Kidney glomerular epithelial cell (primary cell): ENCODE results near the gene FCSK.
"Not testable (repeated sequence)": the region's sequence is repeated elsewhere in the genome, so short reads cannot be mapped to it uniquely, and the experiment has no call there.

ENCODE experiments used
- DNase-seq: peaks from one replicate; lab custom pipeline; 2025; lab: John Stamatoyannopoulos, UW

Gene FCSK

DNA sequence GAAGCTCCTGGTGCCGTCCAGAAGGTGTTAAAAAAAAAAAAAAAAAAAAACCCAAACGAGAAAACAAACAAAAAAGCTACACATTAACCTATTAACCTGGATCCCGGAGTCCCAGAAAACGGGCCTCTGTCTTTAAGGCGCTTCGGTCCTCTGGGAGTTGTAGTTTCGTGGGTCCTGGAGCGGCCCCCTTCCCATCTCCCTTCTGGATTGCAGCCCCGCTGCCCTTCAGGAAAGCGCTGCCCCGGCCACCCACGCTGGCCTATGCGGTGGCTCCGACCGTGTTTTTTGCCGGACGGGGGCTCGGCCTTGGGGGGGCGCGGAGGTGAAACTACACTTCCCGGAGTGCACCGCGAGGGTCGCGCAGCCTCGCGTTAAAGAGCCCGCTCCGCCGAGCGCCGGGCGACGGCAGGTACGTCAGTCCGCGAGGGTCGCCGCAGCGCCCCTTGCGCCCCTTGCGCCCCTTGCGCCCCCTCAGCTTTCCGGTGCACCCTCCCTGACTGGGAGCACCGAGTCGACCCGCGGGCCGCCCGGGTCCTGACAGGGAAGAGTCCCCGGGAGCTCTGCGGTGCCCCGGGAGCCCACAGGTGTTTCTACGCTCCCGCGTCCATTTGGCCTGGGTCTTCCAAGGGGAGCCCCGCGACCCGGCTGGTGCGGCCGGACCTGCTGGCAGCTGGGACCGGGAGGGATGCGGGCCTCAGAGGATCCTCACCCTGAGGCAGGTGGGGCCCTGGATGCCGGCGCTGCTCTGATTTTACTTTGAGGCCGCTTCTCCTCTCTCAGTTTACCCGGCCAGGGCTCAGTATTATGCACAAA, at the start of gene FCSK:
FCSK (plus strand) TSS at position 374 of the 813 bp plus-strand sequence. CDS start 8,596 bp downstream, outside the sequence.
- peak; percentile 71 for DNase-seq

DNA sequence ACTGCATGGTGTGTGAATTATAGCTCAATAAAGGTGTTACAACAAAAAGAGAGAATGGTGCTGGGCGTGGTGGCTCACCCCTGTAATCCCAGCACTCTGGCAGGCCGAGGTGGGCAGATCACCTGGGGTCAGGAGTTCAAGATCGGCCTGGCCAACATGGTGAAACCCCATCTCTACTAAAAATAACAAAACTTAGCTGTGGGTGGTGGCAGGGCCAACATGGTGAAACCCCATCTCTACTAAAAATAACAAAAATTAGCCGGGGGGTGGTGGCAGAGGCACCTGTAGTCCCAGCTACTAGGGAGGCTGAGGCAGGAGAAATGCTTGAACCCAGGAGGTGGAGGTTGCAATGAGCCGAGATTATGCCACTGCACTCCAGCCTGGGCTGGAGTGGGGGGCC, 48.3 kb upstream of the FCSK start:
- not testable (repeated sequence) for DNase-seq

DNA sequence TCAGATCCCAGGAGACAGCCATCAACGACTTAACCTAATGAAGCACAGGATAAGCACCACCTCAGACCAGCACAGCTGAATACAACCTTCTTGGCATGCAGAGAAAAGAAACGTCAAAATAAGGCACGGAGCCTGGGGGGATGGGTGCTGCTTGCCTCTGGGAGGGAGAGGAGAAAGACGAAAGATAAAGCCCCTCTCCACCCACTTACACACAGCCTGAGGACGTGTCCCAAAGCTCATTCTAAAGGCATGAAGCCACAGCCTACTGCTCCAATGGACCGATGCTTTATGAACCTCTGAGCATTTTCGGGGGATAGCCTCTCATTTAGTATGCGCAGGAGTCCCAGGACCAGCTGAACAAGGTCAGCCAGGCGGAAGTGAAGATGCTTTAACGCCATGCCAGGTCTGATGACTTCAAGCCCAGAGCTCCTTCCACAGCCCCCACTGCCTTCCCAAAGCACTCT, 46.6 kb upstream of the FCSK start:
- no peak for DNase-seq

DNA sequence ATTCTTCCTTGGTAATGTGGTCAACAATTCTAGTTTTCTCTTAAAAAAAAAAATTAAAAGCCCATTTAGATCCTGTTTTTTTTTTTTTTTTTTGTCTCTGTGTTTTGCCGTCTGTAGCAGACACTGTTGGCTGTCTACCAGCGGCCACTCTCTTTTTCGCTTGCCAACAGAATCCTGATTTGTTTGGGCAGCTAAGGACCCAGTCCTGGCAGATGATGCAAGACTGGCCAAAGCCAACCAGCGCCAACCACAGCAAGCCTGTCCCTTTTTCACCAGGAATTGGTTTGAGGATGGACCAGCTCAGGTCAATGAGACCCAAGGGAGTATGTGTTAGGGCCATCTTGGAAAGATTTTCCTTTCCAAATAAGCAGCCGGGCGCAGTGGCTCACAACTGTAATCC, 43.7 kb upstream of the FCSK start:
- DNase-seq = no peak

DNA sequence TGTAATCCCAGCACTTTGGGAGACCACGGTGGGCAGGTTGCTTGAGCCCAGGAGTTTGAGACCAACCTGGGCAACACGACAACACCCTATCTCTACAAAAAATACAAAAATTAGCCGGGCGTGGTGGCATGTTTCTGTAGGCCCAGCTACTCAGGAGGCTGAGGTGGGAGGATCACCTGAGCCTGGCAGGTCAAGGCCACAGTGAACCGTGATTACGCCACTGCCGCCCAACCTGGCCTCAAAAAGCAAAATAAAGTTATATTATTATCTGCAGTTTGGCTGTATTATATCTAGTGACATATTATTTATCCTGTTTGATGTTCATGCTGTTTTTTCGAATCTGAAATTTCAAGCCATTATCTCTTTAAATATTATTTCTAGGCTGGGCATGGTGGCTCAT, 42.0 kb upstream of the FCSK start:
- DNase-seq = no peak

DNA sequence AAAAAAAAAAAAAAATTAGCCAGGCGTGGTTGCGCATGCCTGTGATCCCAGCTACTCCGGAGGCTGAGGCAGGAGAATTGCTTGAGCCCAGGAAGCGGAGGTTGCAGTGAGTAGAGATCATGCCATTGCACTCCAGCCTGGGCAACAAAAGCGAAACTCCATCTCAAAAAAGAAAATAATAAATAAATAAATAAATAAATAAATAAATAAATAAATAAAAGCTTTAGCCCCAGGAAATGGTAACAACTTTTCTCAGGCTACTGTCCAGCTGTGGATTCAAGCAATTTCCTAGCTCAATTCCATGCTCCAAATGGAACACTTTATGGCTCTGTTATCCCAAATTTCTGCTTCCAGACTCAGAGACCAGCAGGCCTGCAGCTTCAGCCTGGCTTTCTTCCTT, 40.8 kb upstream of the FCSK start:
- DNase-seq = not testable (repeated sequence)

DNA sequence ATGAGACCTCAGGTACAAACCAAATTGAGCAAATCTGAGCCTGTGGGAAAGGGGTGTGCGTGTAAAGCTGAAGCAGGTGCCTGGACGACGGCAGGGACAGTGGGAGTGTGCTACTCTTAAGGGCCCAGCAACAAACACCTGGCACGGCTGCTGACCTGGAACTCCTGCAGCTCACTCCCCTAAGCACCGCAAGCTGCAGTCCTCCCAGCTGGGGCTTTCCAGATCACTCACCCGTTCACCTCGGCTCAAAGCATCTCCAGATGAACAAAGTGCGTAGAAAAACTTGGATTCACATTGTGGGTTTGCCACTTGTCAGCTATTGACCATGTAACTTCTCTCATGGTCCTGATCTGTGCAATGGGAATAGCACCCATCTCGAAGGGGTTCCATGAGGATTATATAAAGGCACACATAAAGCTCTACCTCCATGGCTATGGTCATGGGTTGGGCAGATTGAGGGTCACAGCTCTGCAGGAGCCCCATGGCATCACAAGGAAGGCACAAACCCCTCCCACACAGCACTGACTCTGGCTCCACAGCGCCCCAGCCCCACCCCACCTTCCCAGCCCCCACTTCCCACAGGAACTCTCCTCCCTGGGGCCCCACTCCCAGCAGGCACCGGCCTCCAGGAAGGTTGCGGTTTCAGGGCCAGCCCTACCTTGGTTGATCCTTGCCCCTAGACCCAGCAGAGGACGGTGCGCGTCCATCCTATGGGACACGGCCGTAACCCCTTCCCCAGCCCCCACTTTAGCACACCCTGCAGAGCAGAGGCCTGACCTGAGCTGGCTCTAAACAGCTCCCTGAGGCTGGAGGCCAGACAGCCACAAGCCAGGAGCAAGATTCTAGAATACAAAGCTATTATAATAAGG, 37.4 kb upstream of the FCSK start:
- peak; percentile 41 for DNase-seq

DNA sequence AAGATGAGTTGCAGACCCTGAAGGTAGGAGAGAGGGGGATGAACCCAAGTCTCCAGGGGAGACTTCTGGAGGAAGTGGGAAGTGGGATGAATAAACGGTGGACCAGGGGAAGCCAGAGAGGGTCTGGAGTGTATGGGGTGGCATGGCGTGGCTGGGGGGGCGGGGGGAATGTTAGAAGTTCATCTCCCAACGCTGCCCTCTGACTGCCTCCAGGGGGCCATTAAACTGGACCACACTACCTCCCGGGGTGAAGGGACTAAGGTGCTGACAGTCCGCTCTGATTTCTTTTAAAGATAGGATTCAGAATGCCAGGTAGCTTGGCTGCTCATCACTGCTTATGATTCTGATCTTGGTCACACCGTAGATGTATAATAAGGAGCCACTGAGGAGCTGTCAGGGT, 36.7 kb upstream of the FCSK start:
- no peak for DNase-seq

DNA sequence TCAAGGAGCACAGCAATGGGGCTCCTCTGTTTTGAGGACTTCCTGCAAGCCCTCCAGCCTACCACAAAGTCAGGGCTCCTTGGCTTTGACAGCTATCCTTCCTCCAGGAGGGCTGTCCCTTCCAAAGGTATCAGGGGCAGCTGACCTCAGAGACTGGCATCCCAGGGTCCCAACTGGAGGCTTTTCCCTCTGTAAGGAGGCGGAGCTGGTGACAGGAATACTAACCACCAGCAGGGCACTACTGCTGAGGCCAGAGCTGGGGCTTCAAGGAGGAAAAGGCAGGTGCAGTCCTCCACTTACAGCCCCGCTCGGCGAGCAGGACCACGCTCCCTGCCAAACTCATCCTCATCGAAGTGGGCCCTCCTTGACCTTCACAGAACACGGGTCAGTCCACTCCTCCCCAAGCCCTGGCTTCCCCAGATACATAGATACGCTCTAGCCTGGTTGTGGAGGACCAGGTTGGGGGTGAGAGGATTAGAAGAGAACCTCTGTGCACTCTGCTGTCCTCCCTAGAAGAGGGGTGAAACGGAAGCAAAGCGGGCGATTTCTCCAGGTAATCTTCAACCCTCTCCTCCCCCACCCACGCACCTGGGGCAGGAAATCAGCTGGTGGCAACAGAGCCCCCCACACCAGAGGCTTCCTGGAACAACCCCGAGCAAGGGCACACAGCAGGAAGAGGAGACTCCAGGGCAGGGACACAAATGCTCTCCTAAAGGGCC, 36.0 kb upstream of the FCSK start:
- no peak for DNase-seq

DNA sequence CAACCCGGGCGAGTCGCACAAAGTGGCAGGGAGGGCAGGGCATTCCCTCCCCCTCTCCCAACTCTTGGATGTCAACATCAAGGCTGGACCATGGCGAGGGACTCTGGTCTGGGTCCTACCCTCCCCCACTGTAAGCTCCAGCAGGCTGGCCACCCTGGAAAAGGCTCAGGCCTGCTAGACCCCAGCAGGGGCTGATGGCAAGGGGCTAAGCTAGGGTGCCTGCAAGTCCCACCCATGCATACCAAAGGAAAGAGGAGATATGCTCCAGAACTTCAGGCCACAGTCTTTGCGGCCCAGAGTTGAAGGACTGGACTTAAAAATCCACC, 35.4 kb upstream of the FCSK start:
- DNase-seq = no peak

DNA sequence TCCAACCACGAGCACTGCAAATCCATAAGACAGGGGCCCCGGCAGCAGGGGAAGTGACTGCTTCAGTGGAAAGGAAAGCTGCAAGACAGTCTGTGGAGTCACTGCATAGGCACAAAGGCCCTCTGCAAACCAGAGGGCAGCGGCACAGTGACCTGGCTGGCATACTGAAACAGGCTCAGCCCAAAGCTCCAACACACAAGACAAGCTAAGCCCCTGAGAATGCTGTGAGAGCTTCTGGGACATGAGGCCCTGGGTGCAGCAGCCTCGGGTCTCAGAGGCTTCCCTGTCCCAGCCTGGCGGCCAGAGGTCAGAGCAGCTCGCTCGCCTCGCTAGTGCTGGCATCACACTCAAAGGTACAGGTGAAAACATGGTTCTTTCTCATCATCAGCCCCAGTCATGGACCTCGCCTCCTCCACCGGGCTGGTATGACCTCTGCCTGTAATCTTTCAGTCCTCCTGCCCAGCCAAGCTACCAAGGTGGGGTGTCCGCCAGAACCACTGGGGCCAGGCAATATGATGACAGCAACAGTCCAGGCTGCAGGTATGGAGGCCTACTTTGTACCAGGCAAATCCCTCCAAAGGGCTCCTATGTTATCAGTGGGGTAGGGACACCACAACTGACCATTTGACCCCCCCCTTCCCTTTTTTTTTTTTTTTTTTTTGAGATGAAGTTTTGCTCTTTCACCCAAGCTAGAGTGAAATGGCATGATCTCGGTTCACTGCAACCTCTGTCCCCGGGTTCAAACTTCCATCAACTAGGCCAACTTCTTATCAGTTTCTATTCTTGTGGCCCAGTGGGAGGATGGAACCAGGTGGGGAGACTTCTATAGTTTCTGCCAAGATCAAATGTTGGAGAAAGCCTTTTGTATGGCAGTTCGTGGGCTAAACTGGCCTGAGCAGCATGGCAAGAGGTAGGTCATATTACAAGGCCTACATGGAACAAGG, 34.7 kb upstream of the FCSK start:
- DNase-seq = no peak

DNA sequence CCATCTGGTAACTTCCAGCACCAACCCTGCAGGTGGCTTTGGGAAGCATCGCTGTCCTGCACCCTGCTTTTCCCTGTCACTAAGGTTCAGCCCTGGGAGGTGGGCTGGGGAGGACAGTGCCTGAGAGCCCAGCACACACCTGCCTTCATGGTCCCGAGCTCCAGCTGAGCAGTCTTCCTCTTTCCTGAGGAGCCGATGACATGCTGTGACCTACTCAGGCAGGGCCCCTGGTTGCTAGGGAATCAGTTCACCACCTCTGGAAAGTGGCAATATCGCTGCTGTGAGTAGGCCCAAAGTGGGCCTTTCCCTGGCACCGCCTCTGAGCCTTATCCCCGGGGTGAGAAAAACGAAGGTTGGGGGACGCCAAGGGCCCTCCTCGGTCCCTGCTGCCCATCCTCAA, 33.4 kb upstream of the FCSK start:
- no peak for DNase-seq

DNA sequence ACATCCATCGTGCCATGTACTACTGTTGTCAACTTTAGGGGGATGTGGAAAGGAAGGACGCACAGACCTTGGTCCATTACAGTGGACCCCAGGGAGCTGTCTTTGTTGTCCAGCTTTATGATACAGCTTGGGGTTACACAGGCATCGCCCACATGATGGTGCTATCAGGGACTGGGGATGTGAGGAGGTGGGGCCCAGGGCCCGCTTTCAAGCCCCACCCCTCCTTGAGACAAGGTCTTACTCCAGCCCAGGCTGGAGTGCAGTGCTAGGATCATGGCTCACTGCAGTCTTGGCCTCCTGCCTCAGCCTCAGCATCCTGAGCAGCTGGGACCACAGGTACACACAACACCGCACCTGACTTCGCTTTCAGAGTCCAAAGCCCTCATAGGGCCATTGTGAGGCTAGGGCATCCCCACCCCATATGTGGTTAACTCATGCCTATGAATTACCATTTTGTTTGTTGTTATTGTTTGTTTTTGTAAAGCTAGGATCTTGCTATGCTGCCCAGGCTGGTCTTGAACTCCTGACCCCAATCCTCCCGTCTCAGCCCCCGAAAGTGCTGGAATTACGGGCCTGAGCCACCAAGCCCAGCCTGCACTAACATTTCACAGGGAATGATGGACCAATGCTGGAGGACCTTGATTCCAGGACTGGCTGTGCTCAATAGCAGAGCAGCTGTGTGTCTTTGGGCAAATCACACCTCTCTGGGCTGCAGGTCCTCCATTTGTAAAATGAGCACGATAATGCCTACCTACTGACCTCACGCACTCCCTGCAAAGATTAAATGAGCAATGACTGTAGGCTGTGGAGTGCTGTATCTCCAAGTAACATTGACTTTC, 32.7 kb upstream of the FCSK start:
- no peak for DNase-seq

DNA sequence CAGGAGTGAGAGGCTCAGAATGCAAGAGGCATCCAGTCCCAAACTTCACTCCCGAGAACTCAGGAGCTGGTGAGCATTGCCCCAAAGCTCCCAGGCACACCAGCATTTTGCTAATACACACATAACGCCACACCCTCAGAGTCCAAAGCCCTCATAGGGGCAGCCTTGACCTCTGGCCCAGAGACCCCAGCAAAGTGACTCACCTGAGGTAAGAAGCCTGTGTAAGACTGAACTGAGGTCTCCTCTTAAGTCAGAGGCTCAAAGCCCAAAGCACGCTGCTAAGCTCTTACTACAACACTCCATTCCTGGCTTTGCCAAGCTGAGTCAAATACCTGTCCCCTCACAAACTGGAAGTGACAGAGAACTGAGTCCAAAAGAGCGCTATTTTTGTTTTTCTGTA, 31.9 kb upstream of the FCSK start:
- no peak for DNase-seq

DNA sequence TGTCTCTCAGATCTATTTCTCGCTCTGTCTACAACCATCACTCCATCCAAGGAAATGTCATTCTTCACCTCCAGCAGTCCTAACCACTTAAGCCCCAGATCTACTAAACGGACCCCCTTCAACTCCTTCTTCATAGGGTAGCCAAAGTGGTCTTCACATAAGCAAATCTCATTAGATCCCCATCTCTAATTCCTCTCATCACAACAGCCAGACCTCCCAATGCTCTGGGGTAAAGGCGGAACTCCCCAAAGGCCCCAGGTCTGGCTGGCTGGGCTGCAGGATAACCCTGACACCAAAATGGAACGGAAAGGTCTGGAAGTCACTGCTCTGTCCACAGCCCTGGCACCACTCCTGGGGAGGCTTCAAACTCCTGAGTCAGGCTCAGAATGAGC, 26.6 kb upstream of the FCSK start:
- DNase-seq = no peak

DNA sequence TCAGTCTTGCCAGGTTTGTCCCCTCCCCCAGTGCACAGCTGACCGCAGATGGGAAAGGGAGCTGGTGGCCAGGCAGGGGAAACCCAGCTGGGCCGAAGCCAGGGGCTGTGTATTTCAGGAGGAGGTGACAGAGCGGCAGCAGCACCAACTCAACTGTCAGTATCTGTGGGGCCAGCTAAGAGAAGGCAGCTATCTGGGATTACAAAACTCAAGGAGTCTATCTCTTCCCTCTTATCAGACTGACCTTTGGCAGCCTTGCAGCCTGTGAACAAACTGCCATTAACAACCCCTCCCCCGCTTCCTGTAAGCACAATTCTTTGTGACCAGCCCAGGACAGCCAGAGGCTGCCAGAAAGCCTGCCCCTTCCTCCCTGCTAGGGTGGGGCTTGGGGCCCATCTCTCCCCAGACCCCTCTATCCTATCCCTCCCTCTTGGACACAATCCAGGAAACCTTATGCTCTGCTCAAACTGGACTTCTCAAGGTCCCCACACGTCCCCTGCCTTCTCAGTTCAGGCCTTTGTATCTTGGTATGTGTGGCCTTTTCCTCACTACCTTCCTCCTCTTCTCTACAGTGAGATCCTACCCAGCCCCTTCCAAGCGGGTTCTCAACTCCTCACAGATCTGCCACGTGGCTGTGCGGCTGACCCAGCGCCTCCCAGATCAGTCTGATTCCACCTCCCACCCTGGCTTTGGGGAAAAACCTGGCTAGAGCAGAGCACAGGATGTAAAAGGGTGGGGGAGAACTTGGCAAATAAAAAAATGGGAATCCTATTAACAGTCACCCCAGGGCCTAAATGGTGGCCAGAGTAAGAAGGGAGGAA, 26.0 kb upstream of the FCSK start:
- peak; percentile 91 for DNase-seq

DNA sequence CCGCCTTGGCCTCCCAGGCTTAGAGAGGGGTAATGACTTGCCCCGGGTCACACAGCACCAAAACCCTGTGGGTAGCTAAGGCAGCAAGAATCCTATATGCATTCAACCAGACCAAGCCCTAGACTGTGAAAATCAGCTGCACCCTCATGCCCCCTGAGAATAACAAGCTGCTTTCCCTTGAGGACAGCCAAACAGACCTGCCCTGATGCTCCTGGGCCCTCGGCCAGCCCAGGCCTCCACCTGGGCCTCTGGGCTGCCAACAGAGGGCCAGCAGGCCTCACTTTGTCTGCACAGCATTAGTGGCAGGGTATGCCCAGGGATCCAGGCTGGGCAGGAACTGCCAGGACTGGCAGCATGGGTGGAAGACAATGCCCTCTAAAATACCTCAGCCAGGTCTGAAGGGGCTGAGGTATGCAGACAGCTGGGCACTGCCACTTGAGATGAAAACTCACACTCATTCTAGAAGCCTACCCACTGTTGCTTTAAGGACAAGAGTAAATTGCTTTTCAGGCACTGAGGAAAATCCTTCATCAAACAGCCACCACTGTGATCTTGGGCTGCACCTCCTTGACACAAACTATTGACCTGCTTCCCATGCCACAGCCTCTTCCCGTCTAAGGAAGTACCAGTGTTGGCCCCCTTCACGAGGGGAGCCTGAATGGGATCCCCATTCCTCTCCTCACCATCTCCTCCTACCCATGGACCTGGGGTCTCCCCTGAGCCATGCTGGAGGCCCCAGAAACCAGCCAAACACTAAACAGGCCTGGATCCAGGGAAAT, 24.3 kb upstream of the FCSK start:
- DNase-seq = no peak

DNA sequence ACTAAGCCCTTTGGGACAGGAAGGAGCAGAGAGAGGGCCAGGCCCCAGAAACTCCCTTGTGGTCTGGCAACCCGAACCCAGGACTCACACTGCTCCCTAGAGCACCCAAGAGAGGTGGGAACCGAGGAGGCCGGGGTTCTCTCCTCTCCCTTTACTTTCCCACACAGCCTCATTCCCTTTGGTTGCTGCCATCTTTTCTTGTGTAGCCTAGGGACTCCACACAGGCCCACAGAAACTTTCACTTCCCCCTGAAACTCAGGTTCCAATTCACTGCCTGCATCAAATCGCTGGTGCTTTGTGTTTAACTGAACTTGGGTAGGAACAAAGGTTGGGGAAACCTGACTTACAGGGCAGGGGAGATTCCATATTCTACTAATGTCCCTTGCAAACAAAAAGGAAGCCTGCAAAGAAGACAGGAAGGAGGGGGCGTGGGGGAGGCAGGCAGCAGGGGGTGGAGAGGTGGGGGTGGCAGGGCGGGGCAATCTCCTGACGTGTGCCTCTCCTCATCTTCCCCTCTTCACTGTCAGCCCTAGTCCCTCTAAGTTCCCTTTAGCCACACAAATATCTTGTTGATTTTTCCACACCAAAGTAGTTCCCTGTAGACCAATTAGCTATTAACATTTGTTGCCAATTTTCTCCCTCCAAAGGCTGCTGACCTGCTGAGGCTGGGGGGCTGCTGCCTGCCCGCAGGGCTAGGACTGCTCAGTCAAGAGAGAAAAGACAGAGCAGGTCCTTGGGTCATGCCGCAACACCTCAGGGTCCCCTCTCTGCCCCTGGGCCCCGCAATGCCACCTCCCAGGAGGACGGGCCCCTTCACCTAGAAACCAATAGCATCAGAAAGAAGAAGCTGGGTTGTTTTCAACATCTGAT, 23.5 kb upstream of the FCSK start:
- peak; percentile 16 for DNase-seq
